ENCODE data around the gene CEP192. TPM values are rescaled to one million over a fixed set of nuclear protein-coding genes. Genes with fewer than 3 reads are reported as not detected.

Gene CEP192
- total and polyA plus RNA-seq, 2 of the 4 experiments (the other 2 are of a cell fraction) = 17.2 to 29.0 TPM

GRCh38 chr18:13051950-13052349 lies 60.8 kb downstream of the CEP192 start:
- no peak overlapping the region for H2AFZ ChIP-seq (replicated peaks; ENCODE audit: low read length, poor library complexity)
- H3K79me1 ChIP-seq (ENCODE audit: low read depth in 1 of 2, low read length in 2 of 2) = peaks cover 12 to 32% of the 10 kb centered on the region in 2 experiments
- H2AK5ac ChIP-seq (ENCODE audit: low read depth, low read length) = no peak overlapping the region
- no peak overlapping the region for H2AK9ac ChIP-seq (replicated peaks; ENCODE audit: low read depth, low read length, poor library complexity)
- no peaks in the 10 kb centered on the region for H3K9me3 ChIP-seq (ENCODE audit: control insufficient read depth, insufficient read depth, low read length)
- H3K4me2 ChIP-seq (ENCODE audit: low read depth, low read length) = no peak overlapping the region
- no peaks in the 10 kb centered on the region for H3K27me3 ChIP-seq (ENCODE audit: control insufficient read depth, insufficient read depth, low read length)
- H3K56ac ChIP-seq (ENCODE audit: extremely low read depth, insufficient read depth, low read length) = no peak overlapping the region
- intact Hi-C loops (cut with micrococcal nuclease) = no loop called here
- CTCF ChIA-PET = no interaction called here
- no peak overlapping the region for H3K23ac ChIP-seq (ENCODE audit: low read depth, low read length)
- H2BK120ac ChIP-seq (ENCODE audit: low read depth, low read length) = no peak overlapping the region
- H4K20me1 ChIP-seq (ENCODE audit: insufficient read depth, low read length) = no peaks in the 10 kb centered on the region
- no peak for ATAC-seq (ENCODE audit: low read depth)
- H3K18ac ChIP-seq (ENCODE audit: low read depth, low read length) = no peak overlapping the region
- H2BK20ac ChIP-seq (ENCODE audit: low read depth, low read length) = no peak overlapping the region
- no peak overlapping the region for H3K4me3 ChIP-seq (ENCODE audit: insufficient read depth, low read depth, low read length)
- H2BK5ac ChIP-seq (ENCODE audit: low read depth, low read length, poor library complexity, severe bottlenecking) = no peak overlapping the region
- no peak overlapping the region for H4K8ac ChIP-seq (ENCODE audit: low read depth in 2 of 2, low read length in 2 of 2)
- no peak overlapping the region for H2BK15ac ChIP-seq (ENCODE audit: low read depth, low read length)
- no peak overlapping the region for H3K4ac ChIP-seq (ENCODE audit: low read depth, low read length)
- no peak overlapping the region for H3K27ac ChIP-seq (ENCODE audit: insufficient read depth, low read length)
- TF ChIP-seq RAD21 (IDR thresholded peaks at IDR 0.05; ENCODE audit: low read length) (no peak), POLR2A (IDR thresholded peaks at IDR 0.05; ENCODE audit: low read depth, low read length) (no peak), ELK1 (IDR thresholded peaks at IDR 0.05; ENCODE audit: borderline replicate concordance, low read depth, low read length) (no peak), CTCF (conservative IDR thresholded peaks at IDR 0.05; ENCODE audit: low read depth, low read length) (no peak), SMC3 (IDR thresholded peaks at IDR 0.05; ENCODE audit: low read depth, low read length) (no peak), CEBPB (IDR thresholded peaks at IDR 0.05; ENCODE audit: low read depth, low read length) (no peak), MAZ (IDR thresholded peaks at IDR 0.05; ENCODE audit: borderline replicate concordance, low read depth, low read length) (no peak)
- H3K4me1 ChIP-seq (ENCODE audit: control insufficient read depth, insufficient read depth, low read length) = no peaks in the 10 kb centered on the region
- no peak overlapping the region for H3K14ac ChIP-seq (replicated peaks; ENCODE audit: low read depth, low read length)
- no TSS peak for BruUV-seq (replicated peaks)
- no peak overlapping the region for H4K5ac ChIP-seq (ENCODE audit: low read depth, low read length)
- H3K9me1 ChIP-seq (ENCODE audit: insufficient read depth, low read length) = no peaks in the 10 kb centered on the region; the same call in none of the 2 replicates
- dilution Hi-C loops (cut with HindIII; ENCODE audit: low sequenced_read_pairs, unreplicated experiment) = no loop called here
- WGBS, 2 experiments (ENCODE audit: extremely low coverage in 2 of 2, insufficient read length in 1 of 2) = 100% methylated on average over 2 of the region's 4 CpGs; no CpG with 5 or more reads in 1 of the 2 experiments
- in situ Hi-C loops (cut with MboI; ENCODE audit: low sequenced_read_pairs) = no loop called here
- DNase-seq = no peak
- H4K91ac ChIP-seq (ENCODE audit: insufficient read depth, low read depth, low read length) = no peak overlapping the region
- H3K9ac ChIP-seq (ENCODE audit: low read depth, low read length) = no peak overlapping the region
- POLR2A ChIA-PET (ENCODE audit: unreplicated experiment) = no interaction called here
- H3K36me3 ChIP-seq (ENCODE audit: control insufficient read depth, insufficient read depth, low read length) = peaks cover 42% of the 10 kb centered on the region

Measured in IMR-90 (cell line).